Measurements from ENCODE around the gene ACER1.

ACER1 gene

DNA sequence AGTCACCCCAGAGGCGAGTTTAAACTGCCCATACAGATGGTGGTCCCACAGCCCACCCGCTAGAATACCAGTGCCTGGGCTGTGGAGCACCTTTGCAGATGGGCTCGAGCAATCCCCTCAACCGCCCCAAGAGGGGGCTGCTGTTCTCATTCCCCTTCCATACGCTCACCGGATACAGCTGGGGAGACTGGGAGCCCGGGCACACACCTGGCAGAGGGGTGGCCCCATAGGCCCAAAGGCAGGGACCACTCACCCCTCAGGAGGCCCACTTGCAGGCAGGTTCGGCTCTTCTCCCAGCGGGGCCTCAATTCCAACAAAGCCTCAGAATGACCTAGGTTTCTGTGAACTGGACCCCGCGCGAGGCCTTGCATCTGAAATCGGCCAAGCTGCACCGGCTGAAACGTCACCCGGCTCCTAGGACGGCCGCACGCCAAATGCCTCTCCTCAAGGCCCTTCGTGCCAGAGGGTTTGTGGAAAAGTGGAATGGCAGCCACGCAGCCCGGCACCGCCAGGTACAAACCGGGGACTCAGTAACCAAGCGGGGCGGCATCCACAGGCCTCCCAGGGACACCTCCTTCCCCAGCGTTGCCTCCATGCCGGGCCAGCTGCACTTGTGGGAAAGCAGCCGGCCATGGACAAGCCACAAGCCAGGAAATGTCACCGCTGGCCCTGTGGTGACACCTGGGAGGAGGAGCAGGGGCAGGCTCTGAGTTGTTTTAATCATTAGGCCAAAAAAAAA lies 72.3 kb downstream of the ACER1 start:
- no peaks in the 10 kb centered on the region for H3K27me3 Mint-ChIP-seq (ENCODE audit: low read depth)
- peaks cover 25% of the 10 kb centered on the region for H3K4me1 Mint-ChIP-seq
- peaks cover 56% of the 10 kb centered on the region for H3K36me3 Mint-ChIP-seq (ENCODE audit: low read depth)
- TF ChIP-seq, protein P1, sequence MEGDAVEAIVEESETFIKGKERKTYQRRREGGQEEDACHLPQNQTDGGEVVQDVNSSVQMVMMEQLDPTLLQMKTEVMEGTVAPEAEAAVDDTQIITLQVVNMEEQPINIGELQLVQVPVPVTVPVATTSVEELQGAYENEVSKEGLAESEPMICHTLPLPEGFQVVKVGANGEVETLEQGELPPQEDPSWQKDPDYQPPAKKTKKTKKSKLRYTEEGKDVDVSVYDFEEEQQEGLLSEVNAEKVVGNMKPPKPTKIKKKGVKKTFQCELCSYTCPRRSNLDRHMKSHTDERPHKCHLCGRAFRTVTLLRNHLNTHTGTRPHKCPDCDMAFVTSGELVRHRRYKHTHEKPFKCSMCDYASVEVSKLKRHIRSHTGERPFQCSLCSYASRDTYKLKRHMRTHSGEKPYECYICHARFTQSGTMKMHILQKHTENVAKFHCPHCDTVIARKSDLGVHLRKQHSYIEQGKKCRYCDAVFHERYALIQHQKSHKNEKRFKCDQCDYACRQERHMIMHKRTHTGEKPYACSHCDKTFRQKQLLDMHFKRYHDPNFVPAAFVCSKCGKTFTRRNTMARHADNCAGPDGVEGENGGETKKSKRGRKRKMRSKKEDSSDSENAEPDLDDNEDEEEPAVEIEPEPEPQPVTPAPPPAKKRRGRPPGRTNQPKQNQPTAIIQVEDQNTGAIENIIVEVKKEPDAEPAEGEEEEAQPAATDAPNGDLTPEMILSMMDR (IDR thresholded peaks at IDR 0.05; ENCODE audit: unreplicated experiment in 3 of 3), result peak; percentile 54 to 62 (median 56)
- no peak overlapping the region for H3K4me3 Mint-ChIP-seq
- no peak overlapping the region for H3K27ac Mint-ChIP-seq
- H3K9me3 Mint-ChIP-seq, result no peaks in the 10 kb centered on the region

DNA sequence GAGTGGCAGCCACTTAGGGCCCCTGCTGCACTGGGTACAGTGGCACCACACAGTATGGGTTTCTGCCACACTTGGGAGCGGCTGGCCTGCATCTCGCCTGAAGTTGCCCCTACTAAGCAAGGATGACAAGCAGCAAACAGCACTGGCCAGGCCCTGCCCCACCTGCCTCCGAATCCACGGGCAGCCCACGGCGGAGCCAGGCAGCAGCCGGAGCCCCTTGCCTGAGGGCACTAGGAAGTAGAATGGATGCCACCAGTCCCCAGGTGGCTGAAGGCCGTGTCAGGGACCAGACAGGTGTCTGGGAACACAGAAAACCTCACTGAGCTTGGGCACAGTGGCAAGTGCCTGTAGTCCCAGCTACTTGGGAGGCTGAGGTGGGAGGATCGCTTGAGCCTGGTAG lies 73.0 kb downstream of the ACER1 start:
- no peak overlapping the region for H3K27ac Mint-ChIP-seq
- no peak overlapping the region for H3K4me3 Mint-ChIP-seq
- no peaks in the 10 kb centered on the region for H3K9me3 Mint-ChIP-seq
- no peaks in the 10 kb centered on the region for H3K27me3 Mint-ChIP-seq (ENCODE audit: low read depth)
- peaks cover 25% of the 10 kb centered on the region for H3K4me1 Mint-ChIP-seq
- TF ChIP-seq, protein P1 (IDR thresholded peaks at IDR 0.05; ENCODE audit: unreplicated experiment in 3 of 3), result no peak
- H3K36me3 Mint-ChIP-seq (ENCODE audit: low read depth), result peaks cover 61% of the 10 kb centered on the region

DNA sequence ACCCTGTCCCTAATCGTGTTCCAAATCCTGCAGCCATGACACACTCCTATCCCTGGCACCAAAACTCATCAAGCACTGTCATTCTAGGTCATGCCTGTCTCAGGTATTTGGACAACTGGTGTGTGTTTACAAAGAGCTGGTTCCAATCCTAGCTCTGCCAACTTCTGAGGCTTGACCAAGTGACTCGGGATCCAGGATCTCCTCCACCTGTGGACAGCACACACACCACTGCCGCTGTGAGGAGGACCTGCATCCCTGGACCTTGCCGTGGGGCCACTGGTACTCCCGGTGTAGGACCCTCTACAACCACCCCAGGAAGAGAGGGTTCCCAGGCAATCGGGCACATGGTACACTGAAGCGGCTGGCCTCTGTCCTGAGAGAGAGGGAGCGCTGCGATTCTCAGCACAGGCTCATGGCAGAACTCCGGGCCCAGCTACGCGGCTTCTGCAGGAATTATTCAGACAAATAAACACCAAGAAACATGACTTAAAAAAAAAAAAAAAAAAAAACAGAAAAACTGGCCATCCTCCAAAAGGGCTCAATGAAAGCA lies 74.0 kb downstream of the ACER1 start:
- Mint-ChIP-seq H3K27ac (peak overlapping the region in 1 of 3 experiments; percentile 36), H3K4me3 (no peak overlapping the region), H3K9me3 (no peaks in the 10 kb centered on the region), H3K4me1 (peaks cover 24% of the 10 kb centered on the region), H3K27me3 (ENCODE audit: low read depth) (no peaks in the 10 kb centered on the region), H3K36me3 (ENCODE audit: low read depth) (peaks cover 66% of the 10 kb centered on the region)
- TF ChIP-seq, protein P1 (IDR thresholded peaks at IDR 0.05; ENCODE audit: unreplicated experiment in 3 of 3), result no peak

DNA sequence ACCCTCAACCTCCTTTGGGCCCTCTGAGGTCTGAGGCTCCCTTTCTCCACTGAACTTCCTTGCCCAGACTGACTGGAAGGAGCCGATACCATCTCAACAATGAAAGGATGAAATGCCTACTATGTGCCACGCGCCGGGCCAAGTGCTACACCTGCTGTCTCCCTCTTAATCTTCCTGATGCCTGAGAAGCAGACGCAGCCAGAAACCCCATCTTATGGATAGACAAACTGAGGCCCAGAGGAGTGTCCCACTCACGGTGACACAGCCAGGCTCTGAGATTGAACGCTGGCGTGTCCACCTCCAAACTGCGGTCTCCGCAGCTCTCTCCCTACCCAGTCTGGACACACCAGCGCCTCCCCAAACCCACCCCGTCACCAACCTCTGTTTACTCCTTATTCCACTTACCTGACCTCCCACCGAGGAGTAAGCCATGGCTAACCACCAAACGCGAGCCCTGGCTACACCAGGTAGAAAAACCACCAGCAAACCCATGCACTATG lies 74.5 kb downstream of the ACER1 start:
- no peaks in the 10 kb centered on the region for H3K9me3 Mint-ChIP-seq
- no peak overlapping the region for H3K4me3 Mint-ChIP-seq
- TF ChIP-seq, protein P1 (IDR thresholded peaks at IDR 0.05; ENCODE audit: unreplicated experiment in 3 of 3), result no peak
- no peaks in the 10 kb centered on the region for H3K27me3 Mint-ChIP-seq (ENCODE audit: low read depth)
- H3K4me1 Mint-ChIP-seq, result peaks cover 19% of the 10 kb centered on the region
- H3K27ac Mint-ChIP-seq, result no peak overlapping the region
- H3K36me3 Mint-ChIP-seq (ENCODE audit: low read depth), result peaks cover 62% of the 10 kb centered on the region
